ENCODE results near the gene OSM.

DNA sequence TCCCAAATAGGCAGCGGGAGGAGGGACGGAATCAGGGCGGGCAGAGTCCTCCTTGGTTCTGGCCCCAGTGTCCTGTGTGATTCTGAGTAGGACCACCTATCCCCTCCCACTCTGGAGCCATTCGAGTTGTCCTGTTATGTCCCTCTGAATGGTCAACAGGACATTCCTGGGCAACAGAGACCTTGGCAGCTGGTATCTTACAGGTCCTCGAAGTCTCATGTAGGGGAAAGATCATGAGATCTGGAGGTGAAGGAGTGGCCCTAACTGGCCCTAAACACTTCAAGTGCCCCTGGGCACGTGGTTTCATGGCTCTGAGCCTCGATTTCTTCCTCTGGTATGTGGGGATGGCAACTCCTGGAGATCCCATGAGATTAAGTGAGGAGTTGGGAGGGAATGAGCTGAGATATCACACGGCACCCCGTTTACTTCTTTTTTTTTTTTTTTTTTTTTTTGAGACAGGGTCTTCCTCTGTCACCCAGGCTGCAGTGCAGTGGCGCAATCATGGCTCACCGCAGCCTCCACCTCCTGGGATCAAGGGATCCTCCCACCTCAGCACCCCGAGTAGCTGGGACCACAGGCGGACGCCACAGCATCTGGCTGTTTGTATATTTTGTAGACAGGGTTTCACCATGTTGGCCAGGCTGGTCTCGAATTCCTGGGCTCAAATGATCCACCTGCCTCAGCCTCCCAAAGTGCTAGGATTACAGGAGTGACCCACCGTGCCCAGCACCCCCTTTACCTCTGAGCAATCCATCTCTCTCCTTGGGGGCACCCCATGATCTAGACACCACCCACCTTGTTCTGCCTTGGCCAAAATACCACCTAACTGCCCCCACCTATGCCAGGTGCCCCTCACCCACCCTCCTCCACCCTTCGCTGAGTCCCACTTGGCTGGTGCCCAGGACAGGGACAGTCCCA, 26.9 kb downstream of the OSM start:
- TF ChIP-seq, protein P1, sequence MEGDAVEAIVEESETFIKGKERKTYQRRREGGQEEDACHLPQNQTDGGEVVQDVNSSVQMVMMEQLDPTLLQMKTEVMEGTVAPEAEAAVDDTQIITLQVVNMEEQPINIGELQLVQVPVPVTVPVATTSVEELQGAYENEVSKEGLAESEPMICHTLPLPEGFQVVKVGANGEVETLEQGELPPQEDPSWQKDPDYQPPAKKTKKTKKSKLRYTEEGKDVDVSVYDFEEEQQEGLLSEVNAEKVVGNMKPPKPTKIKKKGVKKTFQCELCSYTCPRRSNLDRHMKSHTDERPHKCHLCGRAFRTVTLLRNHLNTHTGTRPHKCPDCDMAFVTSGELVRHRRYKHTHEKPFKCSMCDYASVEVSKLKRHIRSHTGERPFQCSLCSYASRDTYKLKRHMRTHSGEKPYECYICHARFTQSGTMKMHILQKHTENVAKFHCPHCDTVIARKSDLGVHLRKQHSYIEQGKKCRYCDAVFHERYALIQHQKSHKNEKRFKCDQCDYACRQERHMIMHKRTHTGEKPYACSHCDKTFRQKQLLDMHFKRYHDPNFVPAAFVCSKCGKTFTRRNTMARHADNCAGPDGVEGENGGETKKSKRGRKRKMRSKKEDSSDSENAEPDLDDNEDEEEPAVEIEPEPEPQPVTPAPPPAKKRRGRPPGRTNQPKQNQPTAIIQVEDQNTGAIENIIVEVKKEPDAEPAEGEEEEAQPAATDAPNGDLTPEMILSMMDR (IDR thresholded peaks at IDR 0.05): no peak
- TF ChIP-seq KDM5A (IDR thresholded peaks at IDR 0.05) (no peak), JUN (IDR thresholded peaks at IDR 0.05) (no peak; a peak in 2 of 5 replicates), SREBF2 (IDR thresholded peaks at IDR 0.05) (no peak), POLR2A (IDR thresholded peaks at IDR 0.05; ENCODE audit: low read length) (no peak), CHD2 (IDR thresholded peaks at IDR 0.05; ENCODE audit: low read length, partially characterized antibody) (no peak), EP300 (IDR thresholded peaks at IDR 0.05) (no peak), CEBPB (IDR thresholded peaks at IDR 0.05) (peak in 1 of 2 experiments; percentile 57; a peak in 1 of 4 replicates), RAD21 (conservative IDR thresholded peaks at IDR 0.05 in 1 of 2, IDR thresholded peaks at IDR 0.05 in 1 of 2) (no peak)
- TF ChIP-seq, protein P2, sequence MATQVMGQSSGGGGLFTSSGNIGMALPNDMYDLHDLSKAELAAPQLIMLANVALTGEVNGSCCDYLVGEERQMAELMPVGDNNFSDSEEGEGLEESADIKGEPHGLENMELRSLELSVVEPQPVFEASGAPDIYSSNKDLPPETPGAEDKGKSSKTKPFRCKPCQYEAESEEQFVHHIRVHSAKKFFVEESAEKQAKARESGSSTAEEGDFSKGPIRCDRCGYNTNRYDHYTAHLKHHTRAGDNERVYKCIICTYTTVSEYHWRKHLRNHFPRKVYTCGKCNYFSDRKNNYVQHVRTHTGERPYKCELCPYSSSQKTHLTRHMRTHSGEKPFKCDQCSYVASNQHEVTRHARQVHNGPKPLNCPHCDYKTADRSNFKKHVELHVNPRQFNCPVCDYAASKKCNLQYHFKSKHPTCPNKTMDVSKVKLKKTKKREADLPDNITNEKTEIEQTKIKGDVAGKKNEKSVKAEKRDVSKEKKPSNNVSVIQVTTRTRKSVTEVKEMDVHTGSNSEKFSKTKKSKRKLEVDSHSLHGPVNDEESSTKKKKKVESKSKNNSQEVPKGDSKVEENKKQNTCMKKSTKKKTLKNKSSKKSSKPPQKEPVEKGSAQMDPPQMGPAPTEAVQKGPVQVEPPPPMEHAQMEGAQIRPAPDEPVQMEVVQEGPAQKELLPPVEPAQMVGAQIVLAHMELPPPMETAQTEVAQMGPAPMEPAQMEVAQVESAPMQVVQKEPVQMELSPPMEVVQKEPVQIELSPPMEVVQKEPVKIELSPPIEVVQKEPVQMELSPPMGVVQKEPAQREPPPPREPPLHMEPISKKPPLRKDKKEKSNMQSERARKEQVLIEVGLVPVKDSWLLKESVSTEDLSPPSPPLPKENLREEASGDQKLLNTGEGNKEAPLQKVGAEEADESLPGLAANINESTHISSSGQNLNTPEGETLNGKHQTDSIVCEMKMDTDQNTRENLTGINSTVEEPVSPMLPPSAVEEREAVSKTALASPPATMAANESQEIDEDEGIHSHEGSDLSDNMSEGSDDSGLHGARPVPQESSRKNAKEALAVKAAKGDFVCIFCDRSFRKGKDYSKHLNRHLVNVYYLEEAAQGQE (IDR thresholded peaks at IDR 0.05): no peak

Data from A549 (cell line).